GM18508 (cell line): Measurements from ENCODE around the gene KCNK4.
A peak's percentile ranks its signal among the peaks of the same experiment; 100 is the strongest.
"Not testable (repeated sequence)": the region's sequence is repeated elsewhere in the genome, so short reads cannot be mapped to it uniquely, and the experiment has no call there.

Experiments used
- ATAC-seq: cut with Tn5 transposase; IDR thresholded peaks from one replicate; pipeline ENCODE4 v1.9.1; 2021; ENCODE audit warnings: moderate number of reproducible peaks; ENCODE audit not compliant: insufficient read depth, unreplicated experiment

The KCNK4 gene

DNA sequence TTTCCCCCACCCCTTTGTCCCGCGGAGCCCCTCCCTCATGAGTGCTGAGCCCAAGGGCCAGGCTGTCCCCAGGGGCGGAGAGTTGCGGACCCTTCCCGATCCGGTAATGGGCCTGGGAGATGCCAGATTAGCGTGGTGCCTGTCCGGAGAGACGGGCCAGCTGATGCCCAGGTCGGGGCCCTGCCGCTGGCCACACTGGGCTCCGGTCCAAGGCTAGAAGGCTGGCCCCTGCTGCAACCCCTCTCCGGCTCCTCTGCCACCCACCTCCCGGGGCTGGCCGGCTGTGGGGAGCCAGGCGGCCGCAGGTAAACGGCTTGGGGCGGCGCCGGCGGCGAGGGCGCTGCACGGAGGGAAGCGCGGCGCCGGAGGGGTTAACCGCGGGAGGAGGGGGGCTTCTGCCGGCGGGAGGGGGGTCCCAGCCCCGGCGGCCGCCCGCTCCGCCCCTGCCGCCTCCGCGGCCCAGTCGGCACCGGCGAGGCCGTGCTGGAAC lies at the start of gene KCNK4:
Gene KCNK4, plus strand, starts transcription at position 41 of the 490 bp plus-strand sequence. CDS start 1,717 bp downstream, outside the sequence.
- ATAC-seq, result no peak

DNA sequence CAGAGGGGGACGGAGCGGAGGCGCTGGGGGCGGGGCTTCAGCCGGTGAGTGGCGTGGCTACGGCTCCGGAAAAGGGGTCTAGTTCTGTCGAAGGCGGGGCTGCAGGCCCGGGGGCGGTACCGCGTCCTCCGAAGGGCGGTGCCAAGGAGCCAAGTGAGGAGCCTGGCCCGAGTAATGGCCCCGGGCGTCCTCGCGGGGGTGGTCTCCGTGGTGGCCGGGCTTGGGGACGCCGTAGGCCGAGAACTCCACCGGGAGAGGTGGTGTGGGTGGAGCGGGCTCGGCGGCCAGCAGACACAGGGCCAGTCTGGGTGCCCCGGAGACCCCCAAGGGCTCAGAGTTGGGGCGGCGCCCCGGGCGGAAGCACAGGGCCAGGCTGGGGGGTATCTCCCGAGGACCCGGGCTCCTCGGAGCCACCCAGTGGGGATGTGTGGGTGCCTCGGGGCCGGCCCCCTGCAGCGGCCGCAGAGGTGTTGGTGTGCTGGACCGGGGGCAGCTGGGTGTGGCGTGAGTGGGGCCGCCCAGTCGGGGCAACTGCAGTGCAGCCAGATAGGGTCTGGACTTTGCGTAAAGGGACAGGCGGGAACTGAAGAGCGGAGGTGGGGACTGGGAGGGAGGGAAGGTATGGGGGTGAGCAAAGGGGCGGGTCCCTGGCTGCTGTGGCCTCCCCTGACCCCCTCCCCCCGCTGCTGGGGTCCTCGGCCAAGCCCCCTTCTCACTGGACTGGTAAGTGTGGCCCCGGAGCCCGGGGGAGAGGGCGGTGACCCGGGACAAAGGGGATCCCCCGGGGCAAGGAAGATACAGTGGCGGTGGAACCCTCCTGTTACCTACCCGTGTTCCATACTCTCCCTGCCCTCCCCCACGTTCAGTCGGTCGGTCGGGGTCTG lies 49.4 kb upstream of the KCNK4 start:
- ATAC-seq, result peak; percentile 37

DNA sequence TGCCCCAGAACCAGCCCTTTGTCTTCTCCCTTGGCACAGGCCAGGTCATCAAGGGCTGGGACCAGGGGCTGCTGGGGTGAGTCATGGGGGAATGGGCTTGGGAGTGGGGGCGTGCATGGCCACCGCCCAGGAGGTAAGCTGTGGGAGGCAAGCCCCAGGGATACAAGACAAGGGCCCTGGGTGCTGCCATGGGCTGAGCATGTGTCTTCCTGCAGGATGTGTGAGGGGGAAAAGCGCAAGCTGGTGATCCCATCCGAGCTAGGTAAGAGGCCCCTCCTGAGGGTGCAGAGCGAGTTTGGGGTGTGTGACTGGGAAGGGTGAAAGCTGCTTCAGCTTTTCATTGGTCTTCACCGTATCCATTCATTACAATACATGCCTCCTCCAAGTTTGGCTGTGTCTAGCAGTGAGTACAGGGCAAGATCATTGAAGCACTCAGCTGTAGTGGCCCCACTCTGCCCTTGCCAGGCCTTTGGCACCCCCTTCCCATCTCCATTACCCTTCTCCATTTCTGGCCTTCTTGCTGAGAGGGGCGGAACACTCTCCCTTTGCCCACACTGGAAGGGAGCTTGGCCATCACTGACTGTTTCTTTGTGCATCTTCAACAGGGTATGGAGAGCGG lies 47.8 kb upstream of the KCNK4 start:
- no peak for ATAC-seq

DNA sequence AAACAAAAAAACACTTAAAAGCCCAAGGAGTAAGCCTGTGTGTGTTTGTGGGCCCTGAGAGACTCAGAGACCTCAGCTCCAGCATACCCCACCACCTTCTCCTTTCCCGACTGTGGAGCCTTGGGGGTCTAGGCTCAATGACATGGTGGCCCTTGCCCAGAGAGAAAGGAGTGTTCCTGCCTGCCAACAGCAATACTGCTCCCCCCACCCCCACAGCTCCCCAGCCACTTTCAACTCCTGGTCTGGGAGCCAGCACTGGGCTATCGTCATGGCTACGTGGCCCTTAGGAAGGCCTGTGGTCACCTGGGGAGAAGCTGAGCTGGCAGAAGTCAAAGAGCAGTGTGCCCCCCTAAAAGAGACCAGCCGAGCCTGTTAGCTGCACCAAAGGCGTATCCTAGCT lies 47.0 kb upstream of the KCNK4 start:
- ATAC-seq, result no peak

DNA sequence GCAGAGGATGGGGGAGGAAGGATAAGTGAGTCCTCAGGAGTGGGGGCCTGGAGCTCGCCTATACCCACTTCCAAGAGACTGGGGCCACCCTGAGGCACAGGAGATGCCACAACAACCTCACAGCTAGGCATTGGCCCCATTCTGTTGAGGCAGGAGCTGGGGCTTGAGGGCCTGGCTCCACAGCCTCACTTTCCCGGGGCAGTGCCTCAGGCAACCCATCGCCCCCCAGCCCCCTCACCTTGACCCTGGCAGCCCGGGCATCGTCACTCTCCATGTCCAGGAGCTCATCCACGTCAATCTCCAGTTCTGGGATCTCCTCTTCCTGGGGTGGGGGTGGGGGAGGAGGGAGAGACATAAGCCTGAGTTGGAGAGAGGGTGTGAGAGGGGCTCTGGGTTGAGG lies 46.1 kb upstream of the KCNK4 start:
- ATAC-seq, result no peak

DNA sequence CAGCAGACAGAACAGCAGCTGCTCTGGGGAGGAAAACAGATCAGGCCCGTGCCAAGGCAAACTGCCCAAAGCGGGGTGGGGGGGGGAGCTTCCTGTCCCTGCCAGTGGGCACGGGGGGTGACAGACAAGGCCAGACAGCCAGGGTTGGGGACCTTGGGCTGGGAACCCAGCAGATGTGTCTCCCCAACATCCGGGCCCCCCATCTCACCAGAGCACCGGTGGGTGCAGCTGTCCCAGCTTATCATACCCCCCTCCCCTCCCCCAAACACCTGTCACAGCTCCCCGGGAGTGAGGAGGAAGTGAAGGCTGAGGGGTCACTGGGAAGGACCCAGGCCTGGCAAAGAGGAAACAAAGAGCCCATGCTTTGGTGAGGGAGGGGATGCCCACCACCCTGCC lies 45.7 kb upstream of the KCNK4 start:
- no peak for ATAC-seq

DNA sequence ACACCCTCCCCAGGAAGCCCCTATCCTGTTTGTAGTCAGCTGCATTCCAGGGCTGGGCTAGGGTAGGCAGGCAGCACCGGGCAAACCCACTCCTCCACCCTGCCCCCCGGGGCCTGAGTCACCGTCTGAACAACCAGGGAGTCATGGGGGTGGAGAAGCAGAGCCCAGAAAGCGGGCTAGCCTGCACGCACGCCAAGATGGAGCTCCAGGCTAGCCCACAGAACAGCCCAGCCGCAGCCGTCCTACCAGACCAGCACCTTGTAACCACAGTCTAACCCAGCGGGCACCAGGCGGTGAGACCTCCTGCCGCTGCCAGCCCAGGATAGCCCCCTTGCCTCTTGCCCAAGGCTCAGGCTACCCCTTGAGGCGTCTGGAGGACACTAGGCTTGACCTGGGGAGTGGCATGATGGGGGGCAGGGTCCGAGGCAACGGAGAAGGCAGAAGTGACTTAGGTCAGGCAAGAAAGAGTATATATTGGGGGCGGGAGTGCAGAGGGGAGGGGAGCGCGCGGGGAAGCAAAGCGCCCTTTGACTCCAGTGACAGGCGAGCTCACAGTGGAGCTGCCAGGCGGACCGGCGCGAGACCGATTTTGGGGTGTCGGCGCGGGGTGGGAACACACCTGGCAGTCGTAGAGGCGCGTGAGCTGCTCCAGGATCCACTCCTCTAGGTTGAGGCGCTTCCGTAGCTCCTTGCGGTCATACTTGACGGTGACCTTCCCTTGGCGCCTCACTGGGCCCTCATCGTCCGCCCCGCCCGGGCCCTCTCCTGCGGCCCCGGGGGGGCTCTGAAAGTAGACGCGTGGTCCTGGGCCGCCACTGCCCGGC lies 45.1 kb upstream of the KCNK4 start:
- ATAC-seq, result no peak

DNA sequence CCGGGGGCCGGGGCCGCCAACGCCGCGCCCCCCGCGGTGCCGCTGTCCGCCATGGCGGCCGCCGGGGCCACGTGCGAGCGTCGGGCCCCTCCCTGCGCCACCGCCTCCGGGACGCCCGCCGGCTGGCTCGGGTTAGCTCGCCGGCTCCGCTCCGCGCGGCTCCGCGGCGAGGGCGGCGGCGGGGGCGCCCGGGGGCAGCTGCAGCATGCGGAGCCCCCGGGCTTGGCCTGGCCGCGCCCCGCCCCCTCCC lies 44.6 kb upstream of the KCNK4 start:
- not testable (repeated sequence) for ATAC-seq

DNA sequence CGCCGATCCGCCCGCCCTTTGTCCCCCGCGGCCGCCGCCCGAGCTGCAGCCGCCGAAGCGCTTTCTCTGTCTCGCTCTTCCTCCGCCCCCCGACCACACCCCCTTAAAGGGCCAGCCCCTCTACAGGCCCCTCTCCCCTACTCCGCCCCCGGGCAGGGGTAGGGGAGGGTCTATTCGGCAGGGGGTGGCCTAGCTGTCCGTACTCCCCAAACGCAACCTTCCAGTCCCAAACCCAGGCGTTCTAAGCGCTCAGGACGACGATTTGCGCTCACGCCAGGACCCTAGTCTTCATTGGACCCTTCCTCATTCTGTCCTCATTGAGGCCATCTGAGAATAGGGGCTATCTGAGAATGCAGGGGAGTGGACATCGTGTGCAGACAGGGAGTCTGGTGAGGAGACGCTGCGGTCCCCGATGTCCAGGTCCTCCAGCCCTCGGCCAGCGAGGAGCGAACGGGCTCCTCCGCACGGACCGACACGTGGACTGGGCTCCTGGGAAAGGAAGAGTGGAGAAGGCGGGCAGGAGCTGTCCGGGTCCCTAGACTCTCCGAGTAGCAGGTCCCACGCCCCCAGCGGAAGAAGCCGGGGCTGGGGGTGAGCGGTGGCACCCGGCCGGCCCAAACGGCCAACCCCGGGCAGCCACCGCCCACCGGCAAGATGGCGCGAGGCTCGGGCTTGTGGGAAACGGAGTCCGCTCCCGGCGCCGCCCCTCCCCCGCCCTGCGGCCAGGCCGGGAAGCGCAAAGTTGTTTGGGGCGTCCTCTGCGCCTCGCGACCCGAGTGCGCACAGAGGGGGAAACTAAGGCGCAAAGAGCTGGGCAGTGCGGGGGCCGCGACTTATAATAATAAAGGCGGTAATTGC lies 44.0 kb upstream of the KCNK4 start, which contains the start of gene PPP1R14B:
Gene PPP1R14B, minus strand, starts transcription at position 73 of the 858 bp plus-strand sequence. CDS start 270 bp downstream, outside the sequence.
- no peak for ATAC-seq

DNA sequence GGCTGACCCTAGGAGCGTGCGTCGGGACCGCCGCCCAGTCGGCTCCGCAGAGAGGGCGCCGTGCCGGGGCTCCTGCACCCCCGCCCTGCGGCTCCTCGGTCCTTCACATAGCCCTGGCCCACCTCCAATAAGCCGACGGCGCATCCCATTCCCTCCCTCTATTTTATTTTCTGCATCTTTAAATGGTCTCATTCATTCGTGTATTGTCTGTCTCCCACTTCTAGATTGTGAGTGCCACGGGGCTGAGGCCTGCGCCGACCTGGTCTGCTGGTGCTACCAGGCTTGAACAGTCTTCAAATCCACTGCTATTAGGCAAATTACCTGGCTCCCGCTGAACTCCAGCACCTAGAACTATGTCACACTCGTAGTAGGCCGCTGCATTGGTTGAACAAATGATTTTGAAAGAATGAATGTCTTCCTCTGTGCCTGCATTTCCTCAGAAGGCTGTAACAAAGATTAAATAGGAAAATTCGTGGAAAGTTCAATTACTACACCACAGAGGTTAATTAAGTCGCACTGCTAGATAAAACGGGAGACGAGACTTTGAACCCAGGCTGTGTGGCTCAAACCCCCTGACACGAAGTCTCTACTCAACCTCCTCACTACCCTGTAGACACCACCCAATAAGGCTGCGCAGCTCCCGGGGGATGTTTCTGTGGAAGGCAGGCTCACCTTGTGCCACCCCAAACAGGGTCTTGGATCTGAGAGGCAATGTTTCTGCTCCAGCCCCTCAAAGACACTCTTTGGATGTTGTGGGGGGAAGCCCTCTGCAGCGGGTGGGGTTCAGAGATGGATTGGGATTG lies 43.2 kb upstream of the KCNK4 start:
- ATAC-seq, result no peak

DNA sequence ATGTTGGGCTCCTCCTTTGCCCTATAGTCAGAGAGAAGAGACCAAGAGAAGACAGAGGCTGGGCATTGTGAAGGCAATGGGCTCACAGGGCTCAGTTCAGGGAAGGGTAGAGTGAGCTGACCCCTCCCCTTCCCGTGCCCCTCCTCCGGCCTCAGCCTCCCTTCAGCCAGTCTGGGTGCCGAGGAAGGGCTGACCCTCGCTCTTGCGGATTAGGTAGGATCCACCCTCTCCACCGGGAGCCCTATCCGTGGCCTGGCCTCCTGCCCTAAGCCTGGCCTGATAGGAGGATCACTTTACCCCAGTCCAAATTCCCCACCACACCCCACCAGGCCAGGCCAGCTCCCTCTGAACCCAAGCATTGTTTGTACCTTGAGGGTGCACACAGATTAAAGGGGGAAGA lies 42.5 kb upstream of the KCNK4 start:
- ATAC-seq, result no peak

DNA sequence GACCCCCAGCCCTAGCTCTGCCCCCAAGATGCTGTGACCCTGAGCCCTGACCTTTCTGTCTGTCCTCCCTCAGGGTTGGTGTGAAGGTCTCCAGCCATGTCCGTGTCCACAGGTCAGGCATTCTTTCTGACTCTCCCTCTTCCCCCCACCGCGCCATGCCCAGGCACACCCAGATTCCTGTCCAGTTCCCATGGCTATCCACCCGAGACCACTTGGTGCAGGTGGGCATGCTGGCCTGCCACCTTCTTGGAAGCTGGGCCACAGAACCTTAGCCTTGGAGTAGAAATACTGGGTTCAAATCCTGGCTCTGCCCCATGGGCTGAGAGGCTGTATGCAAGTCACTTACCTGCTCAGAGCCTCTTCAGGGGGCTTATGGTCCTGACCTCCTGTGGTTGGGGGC lies 42.1 kb upstream of the KCNK4 start:
- ATAC-seq, result no peak

DNA sequence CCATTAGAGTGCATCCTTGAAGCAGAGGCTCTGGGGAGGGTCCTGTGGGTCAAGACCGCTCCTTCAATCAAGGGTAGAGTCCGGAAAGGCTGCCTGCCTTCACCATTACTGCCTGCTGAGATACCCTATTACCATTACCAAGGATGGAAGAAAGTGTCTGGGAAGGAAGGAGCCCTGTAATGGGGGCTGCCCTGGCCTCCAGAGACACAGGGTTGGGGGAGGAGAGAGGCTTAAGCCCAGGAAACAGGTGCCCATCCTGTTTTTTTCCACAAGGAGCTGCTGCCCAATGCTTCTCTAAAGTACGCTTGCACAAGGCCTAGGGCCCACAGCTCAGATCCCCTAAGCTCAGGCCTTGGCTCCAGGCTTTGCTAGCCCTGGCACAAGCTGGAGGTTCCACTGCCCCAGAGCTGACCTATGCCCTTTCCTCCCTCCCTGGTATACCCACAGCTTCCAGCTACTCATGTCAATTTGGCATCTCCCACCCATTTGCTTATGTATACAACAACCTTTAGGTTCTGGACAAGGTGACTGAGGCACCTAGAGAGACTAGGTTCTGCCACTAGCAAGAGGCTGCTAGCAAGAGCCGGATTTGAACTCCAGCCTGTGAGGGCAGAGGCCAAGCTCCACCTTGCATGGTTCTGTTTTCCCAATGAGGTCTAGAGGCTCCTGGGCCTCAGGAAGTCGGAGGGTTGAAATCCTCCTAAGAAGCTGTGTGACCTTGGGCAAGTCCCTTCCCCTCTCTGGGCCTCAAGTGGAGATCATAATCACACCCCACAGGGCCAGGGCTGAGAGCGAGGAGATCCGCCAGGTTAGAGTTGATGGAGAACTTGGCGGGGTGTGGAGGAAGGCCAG lies 41.3 kb upstream of the KCNK4 start:
- no peak for ATAC-seq

DNA sequence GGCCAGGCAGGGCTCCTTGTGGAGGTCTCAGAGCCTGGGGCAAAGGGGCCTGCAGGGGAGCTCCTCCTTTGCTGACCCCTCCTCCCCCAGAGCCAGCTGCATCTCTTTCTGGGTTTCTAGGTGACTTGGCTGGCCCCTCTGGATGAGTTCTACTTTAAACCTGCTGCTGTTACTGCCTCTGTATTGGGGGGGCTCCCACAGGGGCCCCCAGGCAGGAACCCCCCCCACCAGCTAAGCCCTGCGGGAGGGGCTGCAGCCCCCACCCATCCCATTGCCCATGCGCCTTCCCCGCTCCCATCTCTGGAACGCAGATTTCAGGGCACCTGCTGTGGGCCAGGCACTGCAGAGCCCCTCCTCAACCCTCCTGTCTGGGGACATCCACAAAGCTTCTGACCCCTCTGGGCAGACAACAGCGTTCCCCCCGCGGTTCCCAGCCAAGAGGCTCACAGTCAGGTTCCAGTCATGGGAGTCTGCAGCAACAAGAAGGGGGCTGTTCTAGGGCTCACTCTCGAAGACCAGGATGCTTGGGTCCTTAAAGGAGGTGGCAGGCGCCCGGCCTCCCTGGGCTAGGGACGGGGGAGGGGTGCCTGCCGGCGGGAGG lies 40.6 kb upstream of the KCNK4 start:
- no peak for ATAC-seq

DNA sequence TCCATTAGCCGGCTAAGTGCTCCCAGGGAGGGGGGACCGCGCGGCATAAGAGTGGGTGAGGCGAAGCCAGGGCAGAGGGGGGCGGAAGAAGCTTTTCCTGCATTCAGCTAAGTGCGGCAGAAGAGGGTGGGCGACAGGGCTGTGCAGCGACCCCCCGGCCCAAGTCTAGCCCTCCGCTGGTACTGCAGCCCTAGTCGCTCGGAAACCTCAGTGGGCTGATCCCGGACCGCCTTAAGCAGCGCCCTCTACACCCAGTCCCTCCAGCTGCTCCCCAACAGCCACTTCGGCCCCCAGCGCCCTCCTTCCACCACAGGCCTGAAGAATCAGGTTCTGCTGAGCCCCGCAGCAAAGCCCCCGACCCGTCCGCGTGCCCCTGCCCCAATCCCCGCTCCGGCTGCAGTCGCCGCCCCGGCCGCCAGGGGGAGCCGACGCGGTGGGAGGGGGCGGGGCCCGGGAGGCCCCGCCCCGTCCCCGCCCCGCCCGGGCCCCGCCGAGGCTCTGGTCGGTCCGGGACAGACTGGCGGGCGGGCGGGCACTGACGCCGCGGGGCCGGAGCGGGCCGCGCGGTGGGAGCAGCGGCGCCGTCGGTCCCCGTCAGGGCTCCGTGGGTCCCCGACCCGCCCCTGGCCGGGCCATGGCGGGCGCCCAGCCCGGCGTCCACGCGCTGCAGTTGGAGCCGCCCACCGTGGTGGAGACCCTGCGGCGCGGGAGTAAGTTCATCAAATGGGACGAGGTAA lies 39.9 kb upstream of the KCNK4 start, which contains the start of gene PLCB3:
Gene PLCB3, plus strand, starts transcription at position 515 of the 737 bp plus-strand sequence. Its CDS starts 120 bp downstream, at position 635.
- ATAC-seq, result no peak

DNA sequence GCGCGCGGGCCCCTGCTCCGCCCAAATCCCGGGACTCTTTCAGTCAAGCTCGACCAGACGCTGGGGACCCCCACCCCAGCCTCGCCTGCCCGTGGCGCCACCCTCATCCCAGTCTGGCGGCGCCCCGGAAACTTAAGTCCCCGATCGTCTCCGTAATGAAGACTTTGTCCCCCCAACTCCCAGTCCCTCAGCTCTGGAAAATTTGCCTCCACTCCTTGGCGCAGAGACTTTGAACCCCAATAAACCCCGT lies 39.4 kb upstream of the KCNK4 start:
- no peak for ATAC-seq
